Psoas muscle (tissue), 8 donors: ENCODE results near the gene KRTAP19-3. TPM values are rescaled to one million over a fixed set of nuclear protein-coding genes. Genes with fewer than 3 reads are reported as not detected.
A peak's percentile ranks its signal among the peaks of the same experiment; 100 is the strongest.

Experiments
- ATAC-seq, 4 donors: fragments of 200-7000 bp; cut with Tn5 transposase; one replicate each; pipeline ENCODE4 v1.9.1; 2020; ENCODE audit warnings: moderate library complexity in 3 of 4, mild to moderate bottlenecking in 2 of 4
- DNase-seq, 2 donors: peaks; one replicate each; pipeline ENCODE4 v3.0.0-alpha.2; 2020
- H3K27ac ChIP-seq: fragments of 200-600 bp; one replicate; pipeline ENCODE4 v1.8.0; 2022
- H3K27me3 ChIP-seq, 3 donors: fragments of 200-600 bp in 1 of 3; one replicate each; pipeline versions ENCODE4 v1.6.1 to v1.8.0; 2013 to 2022; ENCODE audit warnings: low read length in 2 of 3, mild to moderate bottlenecking in 2 of 3, moderate library complexity in 1 of 3; ENCODE audit not compliant: insufficient read depth in 3 of 3
- H3K36me3 ChIP-seq, 2 donors: fragments of 200-600 bp in 1 of 2; one replicate each; pipeline versions ENCODE4 v1.6.1 to v1.8.0; 2013 to 2022; ENCODE audit warnings: low read depth in 1 of 2, mild to moderate bottlenecking in 1 of 2, moderate library complexity in 1 of 2; ENCODE audit not compliant: insufficient read depth in 1 of 2
- H3K4me1 ChIP-seq: fragments of 200-600 bp; one replicate; pipeline ENCODE4 v1.8.0; 2022
- H3K4me3 ChIP-seq: fragments of 200-600 bp; one replicate; pipeline ENCODE4 v1.8.0; 2022; ENCODE audit warnings: mild to moderate bottlenecking
- H3K9me3 ChIP-seq: fragments of 200-600 bp; one replicate; pipeline ENCODE4 v1.8.0; 2022
- WGBS, 3 donors: extraction: QIAGEN DNeasy Blood & Tissue Kit; methylation state at CpG; one replicate each; pipeline versions ENCODE4 v1.1.6 to v1.1.7; 2013; 5-methylcytosine and 5-hydroxymethylcytosine counted together
- intact Hi-C, 2 donors: fragments of 100-400 bp; cut with DNase I; formaldehyde crosslinking; loops; one replicate each; pipeline versions ENCODE4 v1.11.0 to v1.14.2; 2022
- polyA plus RNA-seq, 3 donors: library from polyadenylated mRNA; stranded (reverse); fragments of 200-250 nt; gene quantifications; one replicate each; pipeline ENCODE4 v1.2.3, GENCODE V29; 2013
- total RNA-seq, 4 donors: library from RNA; stranded (reverse); fragmentation: NEBNext Ultra II Directional in 2 of 4; extraction: Animal tissue kit (Norgen Biotek cat#: 25700) in 2 of 4; gene quantifications; one replicate each; pipeline versions ENCODE4 v1.2.1 to v1.2.4, GENCODE V29; 2021 to 2023
- TF ChIP-seq, protein P1 (sequence below): fragments of 200-600 bp; IDR thresholded peaks from one replicate; pipeline ENCODE4 v1.8.0; 2022; ENCODE audit warnings: antibody characterized with exemption
- donor health status: healthy with polysubstance abuse.
- donor health status: DM: no; HTN: no; CAD: no; lungs with moderate emphysema.
- donor health status: Bipolar disorder and iron deficiency.
- donor health status: healthy.
- donor health status: DM: yes; HTN: yes; CAD: no.
- donor health status: DM: no; HTN: no; CAD: no.
- donor health status: DM: no; HTN: no; CAD: no.
- donor health status: DM: yes; HTN: yes; CAD: no.

KRTAP19-3 gene
- total and polyA plus RNA-seq, 7 donors: 0.64 to 3.0 (median 1.1) TPM; not detected in 4

DNA sequence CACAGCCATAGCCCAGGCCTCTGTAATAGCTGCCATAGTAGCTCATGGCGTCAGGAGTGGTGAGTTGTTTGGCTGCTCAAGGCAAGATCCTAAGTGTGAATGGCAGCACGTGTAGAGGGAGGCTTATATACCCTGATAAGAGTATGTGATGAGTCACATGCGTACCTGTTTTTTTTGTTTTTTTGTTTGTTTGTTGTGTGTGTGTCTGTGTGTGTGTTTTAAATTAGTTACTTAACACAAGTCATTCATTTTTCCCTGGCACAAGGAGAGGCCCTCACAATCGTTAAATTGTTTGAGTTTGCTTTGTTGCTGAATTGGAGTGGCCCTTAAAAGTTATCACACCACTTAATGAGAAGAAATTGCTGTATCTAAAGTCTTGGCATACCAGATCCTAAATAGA is 5.3 kb upstream of the KRTAP19-3 start, which contains the start of gene KRTAP19-4:
KRTAP19-4 (minus strand) TSS at position 101 of the 400 bp plus-strand sequence; CDS start at position 46, 55 bp downstream.
- no peaks in the 10 kb centered on the region for H3K9me3 ChIP-seq
- intact Hi-C loops: no loop called here
- no peaks in the 10 kb centered on the region for H3K4me1 ChIP-seq
- DNase-seq (no peak), ATAC-seq (no peak)
- TF ChIP-seq, protein P1, sequence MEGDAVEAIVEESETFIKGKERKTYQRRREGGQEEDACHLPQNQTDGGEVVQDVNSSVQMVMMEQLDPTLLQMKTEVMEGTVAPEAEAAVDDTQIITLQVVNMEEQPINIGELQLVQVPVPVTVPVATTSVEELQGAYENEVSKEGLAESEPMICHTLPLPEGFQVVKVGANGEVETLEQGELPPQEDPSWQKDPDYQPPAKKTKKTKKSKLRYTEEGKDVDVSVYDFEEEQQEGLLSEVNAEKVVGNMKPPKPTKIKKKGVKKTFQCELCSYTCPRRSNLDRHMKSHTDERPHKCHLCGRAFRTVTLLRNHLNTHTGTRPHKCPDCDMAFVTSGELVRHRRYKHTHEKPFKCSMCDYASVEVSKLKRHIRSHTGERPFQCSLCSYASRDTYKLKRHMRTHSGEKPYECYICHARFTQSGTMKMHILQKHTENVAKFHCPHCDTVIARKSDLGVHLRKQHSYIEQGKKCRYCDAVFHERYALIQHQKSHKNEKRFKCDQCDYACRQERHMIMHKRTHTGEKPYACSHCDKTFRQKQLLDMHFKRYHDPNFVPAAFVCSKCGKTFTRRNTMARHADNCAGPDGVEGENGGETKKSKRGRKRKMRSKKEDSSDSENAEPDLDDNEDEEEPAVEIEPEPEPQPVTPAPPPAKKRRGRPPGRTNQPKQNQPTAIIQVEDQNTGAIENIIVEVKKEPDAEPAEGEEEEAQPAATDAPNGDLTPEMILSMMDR: no peak
- H3K27ac ChIP-seq: no peak within 1 kb of the TSS
- WGBS, 3 donors: 75 to 80% (median 77%) methylated on average over 4 of the region's 4 CpGs
- no peak within 1 kb of the TSS for H3K4me3 ChIP-seq
- H3K36me3 ChIP-seq: no peaks in the 10 kb centered on the region
- no peaks in the 10 kb centered on the region for H3K27me3 ChIP-seq

DNA sequence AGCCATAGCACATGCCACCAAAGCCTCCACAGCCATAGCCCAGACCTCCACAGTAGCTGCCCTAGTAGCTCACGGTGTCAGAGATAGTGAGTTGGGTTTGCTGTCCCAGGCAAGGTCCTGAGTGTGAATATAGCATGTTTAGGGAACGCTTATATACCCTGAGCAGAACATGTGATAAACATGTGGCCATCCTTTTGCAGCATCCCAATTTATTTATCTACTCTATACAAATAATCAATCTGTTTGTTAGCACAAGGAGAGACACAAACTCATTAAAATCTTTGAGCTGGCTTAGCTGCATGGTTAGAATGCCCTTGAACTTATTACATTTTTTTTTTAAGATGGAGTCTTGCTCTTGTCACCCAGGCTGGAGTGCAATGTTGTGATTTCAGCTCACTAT is 4.5 kb downstream of the KRTAP19-3 start, which contains the start of gene KRTAP19-2:
KRTAP19-2 (minus strand) TSS at position 101 of the 400 bp plus-strand sequence; CDS start at position 13, 88 bp downstream.
- no peaks in the 10 kb centered on the region for H3K4me1 ChIP-seq
- H3K27ac ChIP-seq: no peak within 1 kb of the TSS
- 82 to 91% (median 90%) methylated on average over 2 of the region's 2 CpGs for WGBS, 3 donors
- ATAC-seq: no peak
- H3K27me3 ChIP-seq: peaks cover 0 to 1% (median 0%) of the 10 kb centered on the region in 3 donors
- peaks cover 3% of the 10 kb centered on the region for H3K9me3 ChIP-seq
- H3K4me3 ChIP-seq: no peak within 1 kb of the TSS
- TF ChIP-seq, protein P1: no peak
- intact Hi-C loops: no loop called here
- no peaks in the 10 kb centered on the region for H3K36me3 ChIP-seq
- DNase-seq: no peak

DNA sequence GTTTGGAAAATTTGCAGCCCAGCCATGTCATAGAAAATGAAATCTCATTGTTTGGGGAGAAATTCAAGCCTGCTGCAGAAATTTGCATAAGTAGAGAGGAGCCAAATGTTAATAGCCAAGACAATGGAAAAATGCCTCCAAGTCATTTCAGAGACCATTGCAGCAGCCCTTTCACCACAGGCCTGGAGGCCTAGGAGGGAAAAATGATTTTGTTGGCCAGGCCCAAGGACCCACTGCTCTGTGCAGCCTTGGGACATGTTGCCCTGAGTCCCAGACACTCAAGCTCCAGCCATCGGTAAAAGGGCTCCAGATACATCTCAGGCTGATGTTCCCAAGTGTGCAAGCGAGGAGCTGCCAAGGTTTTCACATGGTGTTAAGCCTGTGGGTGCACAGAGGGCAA is 5.6 kb downstream of the KRTAP19-3 start:
- intact Hi-C loops: no loop called here
- TF ChIP-seq, protein P1: no peak
- Histone ChIP-seq H3K36me3 (no peaks in the 10 kb centered on the region), H3K4me3 (no peak overlapping the region), H3K9me3 (peaks cover under 1% of the 10 kb centered on the region), H3K4me1 (no peaks in the 10 kb centered on the region), H3K27me3 (peaks cover 0 to 1% (median 0%) of the 10 kb centered on the region in 3 donors), H3K27ac (no peak overlapping the region)
- WGBS, 3 donors: 55 to 68% (median 57%) methylated on average over 2 of the region's 2 CpGs
- DNase-seq: no peak
- ATAC-seq: no peak

DNA sequence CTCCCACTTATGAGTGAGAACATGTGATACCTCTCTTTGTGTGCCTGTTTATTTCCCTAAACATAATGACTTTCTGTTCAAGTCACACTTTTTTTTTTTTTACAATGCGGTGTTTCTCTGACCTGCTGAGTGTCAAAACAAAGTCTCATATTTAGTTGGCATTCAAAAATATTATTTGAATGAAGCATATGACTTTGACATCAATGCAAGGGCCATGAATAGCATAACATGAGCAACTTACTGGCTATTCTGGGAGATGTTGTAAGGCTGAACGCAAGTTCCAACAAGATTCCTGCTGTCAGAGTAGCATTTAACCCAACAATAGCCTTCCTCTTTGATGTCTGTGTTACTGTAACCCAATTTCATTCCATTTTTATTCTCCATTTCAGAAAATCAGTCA is 9.7 kb downstream of the KRTAP19-3 start:
- intact Hi-C loops: no loop called here
- H3K27me3 ChIP-seq: peaks cover 0 to 1% (median 0%) of the 10 kb centered on the region in 3 donors
- H3K4me3 ChIP-seq: no peak overlapping the region
- no peaks in the 10 kb centered on the region for H3K36me3 ChIP-seq
- WGBS, 3 donors: 59 to 64% (median 62%) methylated on average over 2 of the region's 2 CpGs
- no peak for DNase-seq
- H3K9me3 ChIP-seq: no peaks in the 10 kb centered on the region
- H3K4me1 ChIP-seq: no peaks in the 10 kb centered on the region
- TF ChIP-seq, protein P1: no peak
- H3K27ac ChIP-seq: no peak overlapping the region
- ATAC-seq: peak in 3 of 4 donors; percentile 43 to 85 (median 80)

DNA sequence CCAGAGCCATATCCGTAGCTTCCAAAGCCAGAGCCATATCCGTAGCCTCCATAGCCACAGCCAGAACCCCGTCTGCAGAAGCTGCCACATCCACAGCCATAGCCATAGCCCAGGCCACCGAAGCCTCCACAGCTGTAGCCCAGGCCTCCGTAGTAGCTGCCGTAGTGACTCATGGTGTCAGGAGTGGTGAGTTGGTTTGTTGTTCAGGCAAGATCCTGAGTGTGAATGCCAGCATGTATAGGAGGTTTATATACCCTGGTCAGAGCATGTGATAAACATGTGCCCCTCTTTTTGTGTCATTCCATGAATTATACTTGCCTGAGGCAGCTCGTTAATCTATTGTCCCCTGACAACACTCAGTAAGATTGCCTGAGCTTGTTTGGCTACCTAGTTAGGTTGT is 11.7 kb downstream of the KRTAP19-3 start, which contains the start of gene KRTAP19-1:
KRTAP19-1 (minus strand) TSS at position 223 of the 400 bp plus-strand sequence; CDS start at position 173, 50 bp downstream.
- intact Hi-C loops: no loop called here
- Histone ChIP-seq H3K36me3 (no peaks in the 10 kb centered on the region), H3K27ac (peak within 1 kb of the TSS; percentile 5), H3K27me3 (no peaks in the 10 kb centered on the region), H3K4me1 (no peaks in the 10 kb centered on the region), H3K9me3 (no peaks in the 10 kb centered on the region), H3K4me3 (no peak within 1 kb of the TSS)
- WGBS, 3 donors: 86 to 89% (median 88%) methylated on average over 7 of the region's 7 CpGs
- DNase-seq: no peak
- ATAC-seq: no peak
- TF ChIP-seq, protein P1: no peak
